Loucy (cell line): ENCODE data around the gene SUFU.

Source experiments
- CTCF ChIP-seq: fragments of 200-600 bp; sonication (generic); conservative IDR thresholded peaks from 2 replicates; pipeline ENCODE4 v1.5.1; 2014; ENCODE audit warnings: mild to moderate bottlenecking, antibody characterized with exemption, low read length
- EZH2phosphoT487 ChIP-seq: fragments of 200-600 bp; IDR thresholded peaks from 2 replicates; pipeline ENCODE4 v1.6.1; 2018; ENCODE audit warnings: antibody characterized with exemption, mild to moderate bottlenecking, moderate library complexity, borderline replicate concordance

- TF ChIP-seq CTCF (no peak), EZH2phosphoT487 (no peak)
These were observed 117.0 kb downstream of the SUFU start for GRCh38 chr10:102620591-102621442.
